Measurements from ENCODE around the gene HOOK1. TPM values are rescaled to one million over a fixed set of nuclear protein-coding genes. Genes with fewer than 3 reads are reported as not detected.
"Not testable (repeated sequence)": the region's sequence is repeated elsewhere in the genome, so short reads cannot be mapped to it uniquely, and the experiment has no call there.

HOOK1 gene
- total RNA-seq, 2 donors from 2014 or later: 2.8 to 10.3 TPM

GRCh38 chr1:59897165-59897564, 82.4 kb downstream of the HOOK1 start:
- Mint-ChIP-seq H3K36me3 (ENCODE audit: low read depth) (no peaks in the 10 kb centered on the region), H3K27me3 (no peaks in the 10 kb centered on the region), H3K27ac (no peak overlapping the region), H3K4me1 (no peaks in the 10 kb centered on the region), H3K9me3 (no peaks in the 10 kb centered on the region), H3K4me3 (no peak overlapping the region)
- no peak for ATAC-seq (replicated peaks)

GRCh38 chr1:59898927-59899326, 84.2 kb downstream of the HOOK1 start:
- no peaks in the 10 kb centered on the region for H3K36me3 Mint-ChIP-seq (ENCODE audit: low read depth)
- peaks cover 4% of the 10 kb centered on the region for H3K27me3 Mint-ChIP-seq
- H3K4me3 Mint-ChIP-seq: no peak overlapping the region
- H3K9me3 Mint-ChIP-seq: no peaks in the 10 kb centered on the region
- peaks cover 5% of the 10 kb centered on the region for H3K4me1 Mint-ChIP-seq
- no peak for ATAC-seq (replicated peaks)
- no peak overlapping the region for H3K27ac Mint-ChIP-seq

- Mint-ChIP-seq H3K9me3 (no peaks in the 10 kb centered on the region), H3K4me3 (no peak overlapping the region), H3K27me3 (peaks cover 4% of the 10 kb centered on the region), H3K36me3 (ENCODE audit: low read depth) (no peaks in the 10 kb centered on the region), H3K4me1 (peaks cover 5% of the 10 kb centered on the region), H3K27ac (no peak overlapping the region)
- ATAC-seq (replicated peaks): no peak
Observed at GRCh38 chr1:59900640-59901039, 85.9 kb downstream of the HOOK1 start.

- no peaks in the 10 kb centered on the region for H3K36me3 Mint-ChIP-seq (ENCODE audit: low read depth)
Observed at GRCh38 chr1:59901770-59902388, 87.1 kb downstream of the HOOK1 start.

GRCh38 chr1:59903141-59903754, 88.5 kb downstream of the HOOK1 start:
- H3K27me3 Mint-ChIP-seq: peaks cover 4% of the 10 kb centered on the region
- peaks cover 5% of the 10 kb centered on the region for H3K4me1 Mint-ChIP-seq
- peak; percentile 28 for ATAC-seq (replicated peaks)
- no peak overlapping the region for H3K27ac Mint-ChIP-seq
- H3K9me3 Mint-ChIP-seq: no peaks in the 10 kb centered on the region
- H3K36me3 Mint-ChIP-seq (ENCODE audit: low read depth): no peaks in the 10 kb centered on the region
- H3K4me3 Mint-ChIP-seq: no peak overlapping the region

More at GRCh38 chr1:59901770-59902388, 87.1 kb downstream of the HOOK1 start:
- Mint-ChIP-seq H3K27ac (no peak overlapping the region), H3K27me3 (peaks cover 4% of the 10 kb centered on the region), H3K4me3 (no peak overlapping the region), H3K9me3 (no peaks in the 10 kb centered on the region), H3K4me1 (peaks cover 5% of the 10 kb centered on the region)
- ATAC-seq (replicated peaks): no peak

- Mint-ChIP-seq H3K9me3 (no peaks in the 10 kb centered on the region), H3K36me3 (ENCODE audit: low read depth) (no peaks in the 10 kb centered on the region), H3K27me3 (peaks cover 4% of the 10 kb centered on the region), H3K4me3 (no peak overlapping the region), H3K4me1 (peaks cover 5% of the 10 kb centered on the region), H3K27ac (no peak overlapping the region)
- no peak for ATAC-seq (replicated peaks)
Observed at GRCh38 chr1:59906931-59907330, 92.2 kb downstream of the HOOK1 start.

GRCh38 chr1:59908084-59908483, 93.3 kb downstream of the HOOK1 start:
- Mint-ChIP-seq H3K27ac (no peak overlapping the region), H3K36me3 (ENCODE audit: low read depth) (no peaks in the 10 kb centered on the region), H3K9me3 (no peaks in the 10 kb centered on the region), H3K4me1 (peaks cover 4% of the 10 kb centered on the region), H3K27me3 (peaks cover 3% of the 10 kb centered on the region), H3K4me3 (no peak overlapping the region)
- ATAC-seq (replicated peaks): no peak

- no peaks in the 10 kb centered on the region for H3K9me3 Mint-ChIP-seq
Observed at GRCh38 chr1:59908682-59909081, 93.9 kb downstream of the HOOK1 start.

GRCh38 chr1:59914791-59915286, 100.1 kb downstream of the HOOK1 start:
- ATAC-seq (replicated peaks); H3K36me3 Mint-ChIP-seq (ENCODE audit: low read depth); H3K4me1 Mint-ChIP-seq; H3K9me3 Mint-ChIP-seq; H3K4me3 Mint-ChIP-seq; H3K27me3 Mint-ChIP-seq; H3K27ac Mint-ChIP-seq: not testable (repeated sequence)

More at GRCh38 chr1:59908682-59909081, 93.9 kb downstream of the HOOK1 start:
- no peak for ATAC-seq (replicated peaks)
- no peak overlapping the region for H3K4me3 Mint-ChIP-seq
- no peaks in the 10 kb centered on the region for H3K36me3 Mint-ChIP-seq (ENCODE audit: low read depth)
- H3K4me1 Mint-ChIP-seq: no peaks in the 10 kb centered on the region
- no peak overlapping the region for H3K27ac Mint-ChIP-seq
- H3K27me3 Mint-ChIP-seq: peaks cover 4% of the 10 kb centered on the region

GRCh38 chr1:59915516-59915915, 100.8 kb downstream of the HOOK1 start:
- Mint-ChIP-seq H3K4me1 (peaks cover 5% of the 10 kb centered on the region), H3K36me3 (ENCODE audit: low read depth) (no peaks in the 10 kb centered on the region), H3K27me3 (peaks cover 13% of the 10 kb centered on the region), H3K9me3 (no peaks in the 10 kb centered on the region), H3K4me3 (no peak overlapping the region), H3K27ac (no peak overlapping the region)
- no peak for ATAC-seq (replicated peaks)

- ATAC-seq (replicated peaks): no peak
- H3K4me3 Mint-ChIP-seq: no peak overlapping the region
- peaks cover 5% of the 10 kb centered on the region for H3K4me1 Mint-ChIP-seq
- H3K27me3 Mint-ChIP-seq: peaks cover 13% of the 10 kb centered on the region
- H3K9me3 Mint-ChIP-seq: no peaks in the 10 kb centered on the region
- no peaks in the 10 kb centered on the region for H3K36me3 Mint-ChIP-seq (ENCODE audit: low read depth)
- no peak overlapping the region for H3K27ac Mint-ChIP-seq
Observed at GRCh38 chr1:59917026-59917784, 102.5 kb downstream of the HOOK1 start.

- H3K4me1 Mint-ChIP-seq: peaks cover 5% of the 10 kb centered on the region
- no peak overlapping the region for H3K27ac Mint-ChIP-seq
- no peak overlapping the region for H3K4me3 Mint-ChIP-seq
- ATAC-seq (replicated peaks): no peak
- no peaks in the 10 kb centered on the region for H3K9me3 Mint-ChIP-seq
- H3K27me3 Mint-ChIP-seq: peaks cover 13% of the 10 kb centered on the region
- H3K36me3 Mint-ChIP-seq (ENCODE audit: low read depth): no peaks in the 10 kb centered on the region
Observed at GRCh38 chr1:59917785-59918180, 103.0 kb downstream of the HOOK1 start.

- no peaks in the 10 kb centered on the region for H3K36me3 Mint-ChIP-seq (ENCODE audit: low read depth)
- no peaks in the 10 kb centered on the region for H3K9me3 Mint-ChIP-seq
- no peak overlapping the region for H3K27ac Mint-ChIP-seq
- peaks cover 9% of the 10 kb centered on the region for H3K27me3 Mint-ChIP-seq
- H3K4me1 Mint-ChIP-seq: peaks cover 5% of the 10 kb centered on the region
- ATAC-seq (replicated peaks): no peak
- no peak overlapping the region for H3K4me3 Mint-ChIP-seq
Observed at GRCh38 chr1:59919746-59920145, 105.0 kb downstream of the HOOK1 start.

GRCh38 chr1:59921258-59921899, 106.6 kb downstream of the HOOK1 start:
- not testable (repeated sequence) for H3K36me3 Mint-ChIP-seq (ENCODE audit: low read depth); H3K27ac Mint-ChIP-seq; H3K9me3 Mint-ChIP-seq; ATAC-seq (replicated peaks); H3K4me1 Mint-ChIP-seq; H3K27me3 Mint-ChIP-seq; H3K4me3 Mint-ChIP-seq
